ENCODE measurements around the gene ERBB2.
"Not testable (repeated sequence)": the region's sequence is repeated elsewhere in the genome, so short reads cannot be mapped to it uniquely, and the experiment has no call there.

The ERBB2 gene

DNA sequence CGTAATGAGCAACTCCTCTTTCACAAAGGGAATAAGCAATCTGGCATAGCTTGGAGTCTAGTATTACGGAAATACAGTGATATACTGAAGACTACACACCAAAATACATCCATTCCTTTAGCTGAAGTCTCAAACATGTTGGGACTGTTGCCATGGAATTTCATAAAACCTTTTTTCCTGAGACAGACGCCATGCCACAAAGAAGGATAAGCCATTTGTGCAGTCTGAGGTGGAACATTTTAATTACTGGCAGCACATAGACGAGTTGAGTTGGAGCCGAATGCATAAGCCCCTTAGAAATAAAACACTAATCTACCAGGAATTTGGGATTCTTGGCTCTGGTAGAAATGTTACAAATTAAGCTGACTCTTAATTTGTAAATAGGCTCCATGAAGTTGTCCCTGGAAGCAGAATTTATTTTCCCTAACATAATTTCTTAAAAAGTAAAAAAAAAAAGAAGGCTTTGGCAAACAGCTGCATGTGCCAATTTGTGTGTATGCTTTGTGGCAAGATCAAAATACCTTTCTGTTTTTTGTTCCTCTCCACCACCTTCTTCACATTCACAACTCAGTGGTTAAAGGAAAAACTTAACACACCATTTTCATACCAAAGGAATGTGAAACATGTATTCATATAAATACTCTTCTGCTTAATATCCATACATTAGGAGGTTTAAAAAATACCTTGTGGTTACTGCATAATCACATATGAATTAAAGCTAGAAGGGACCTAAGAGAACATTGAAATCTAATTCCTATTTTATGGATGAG is 63.4 kb downstream of the ERBB2 start:
- no peak for DNase-seq (ENCODE audit: low spot score)

DNA sequence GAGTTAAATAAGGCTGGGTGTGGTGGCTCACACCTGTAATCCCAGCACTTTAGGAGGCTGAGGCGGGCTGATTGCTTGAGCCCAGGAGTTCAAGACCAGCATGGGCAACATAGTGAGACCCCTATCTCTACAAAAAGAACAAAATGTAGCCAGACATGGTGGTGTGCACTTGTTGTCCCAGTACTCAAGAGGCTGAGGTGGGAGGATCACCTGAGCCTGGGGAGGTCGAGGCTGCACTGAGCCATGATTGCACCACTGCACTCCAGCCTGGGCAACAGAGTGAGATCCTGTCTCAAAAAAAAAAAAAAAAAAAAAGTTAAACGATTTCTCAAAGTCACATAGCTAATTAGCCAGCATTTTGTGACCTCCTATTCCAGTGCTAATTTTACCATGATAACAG is 64.3 kb downstream of the ERBB2 start:
- not testable (repeated sequence) for DNase-seq (ENCODE audit: low spot score)

DNA sequence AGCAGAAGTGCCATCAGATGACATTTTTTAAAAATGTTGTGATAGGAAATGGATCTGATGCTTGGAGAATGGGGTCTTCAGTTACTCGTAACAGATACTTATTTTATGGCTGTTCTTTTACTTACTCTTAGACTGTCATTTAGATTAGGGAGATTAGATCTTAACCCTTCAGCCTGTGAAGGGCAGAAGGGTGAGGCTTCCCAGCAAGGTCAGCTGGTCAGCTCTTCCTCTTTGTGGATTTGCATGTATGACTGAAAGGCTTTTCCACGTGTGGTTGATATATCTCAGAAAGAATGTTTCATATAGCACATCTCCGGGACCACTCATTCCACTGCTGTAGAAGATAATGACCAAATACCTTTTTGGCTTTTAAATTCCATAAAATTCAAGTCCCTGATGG is 65.3 kb downstream of the ERBB2 start:
- DNase-seq (ENCODE audit: low spot score), result no peak

DNA sequence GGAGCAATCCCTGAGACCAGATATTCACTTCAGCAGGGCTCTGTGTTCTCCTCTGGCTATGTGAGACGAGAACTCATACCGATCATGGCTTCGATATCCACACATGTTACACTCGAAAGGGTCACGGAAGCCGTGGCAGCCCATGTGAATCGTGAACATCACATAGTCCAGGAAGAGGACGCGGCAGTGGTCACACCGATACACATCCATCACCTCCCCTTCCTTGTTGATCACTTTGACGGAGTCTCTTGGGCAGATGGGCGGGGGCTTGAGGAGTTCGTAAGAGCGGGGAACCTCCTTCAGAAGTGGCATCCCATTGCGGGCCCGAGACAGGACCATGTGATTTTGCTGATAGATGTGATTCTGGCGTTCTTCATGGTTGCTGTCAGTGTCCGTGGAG is 65.9 kb downstream of the ERBB2 start:
- no peak for DNase-seq (ENCODE audit: low spot score)

DNA sequence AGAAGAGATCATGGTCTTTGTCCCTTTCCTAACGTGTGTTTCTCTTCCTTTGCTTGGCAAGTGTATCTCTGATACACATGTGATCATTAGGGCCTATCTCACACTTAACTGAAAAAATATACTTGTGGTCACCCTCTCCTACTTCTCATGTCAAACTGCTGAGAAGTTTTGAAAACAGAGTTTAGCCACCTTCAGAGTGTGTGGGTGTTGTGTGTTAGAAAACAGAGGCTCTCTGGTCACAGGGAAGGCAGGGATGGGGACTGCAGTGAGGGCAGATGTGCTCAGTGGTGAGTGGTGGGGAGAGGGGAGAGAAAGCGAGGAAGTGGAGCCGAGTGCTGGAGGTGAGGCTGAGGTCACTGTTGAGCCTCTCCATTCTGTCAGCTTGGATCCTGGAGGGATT is 67.3 kb downstream of the ERBB2 start:
- no peak for DNase-seq (ENCODE audit: low spot score)

DNA sequence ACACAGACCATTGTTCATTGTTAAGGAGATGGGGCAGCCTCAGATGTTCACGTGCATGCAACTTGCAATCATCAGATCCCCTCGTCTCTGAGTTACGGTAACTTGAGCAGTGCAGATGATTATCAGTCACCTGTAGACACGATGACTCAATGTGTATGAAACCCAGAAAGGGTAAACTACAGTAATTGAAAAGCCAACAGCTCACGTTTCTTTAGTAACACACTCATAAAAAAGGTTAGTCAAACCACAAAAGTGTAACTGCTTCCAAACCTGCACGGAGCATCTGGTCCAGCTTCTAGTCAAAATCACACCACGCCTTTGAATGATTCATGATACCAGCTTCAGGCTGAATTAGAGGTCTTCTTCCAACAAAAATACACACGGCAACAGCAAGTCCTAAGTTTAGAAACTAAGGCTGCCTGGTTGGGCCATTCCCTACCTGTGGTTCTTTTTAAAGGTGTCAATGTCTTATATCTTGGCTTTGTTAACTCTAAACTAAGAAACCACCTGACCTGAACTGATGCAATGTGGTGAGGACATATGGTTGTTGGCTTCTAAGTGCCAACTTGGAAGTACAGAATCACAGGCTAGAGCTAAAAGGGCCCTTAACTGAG is 70.2 kb downstream of the ERBB2 start:
- no peak for DNase-seq (ENCODE audit: low spot score)

DNA sequence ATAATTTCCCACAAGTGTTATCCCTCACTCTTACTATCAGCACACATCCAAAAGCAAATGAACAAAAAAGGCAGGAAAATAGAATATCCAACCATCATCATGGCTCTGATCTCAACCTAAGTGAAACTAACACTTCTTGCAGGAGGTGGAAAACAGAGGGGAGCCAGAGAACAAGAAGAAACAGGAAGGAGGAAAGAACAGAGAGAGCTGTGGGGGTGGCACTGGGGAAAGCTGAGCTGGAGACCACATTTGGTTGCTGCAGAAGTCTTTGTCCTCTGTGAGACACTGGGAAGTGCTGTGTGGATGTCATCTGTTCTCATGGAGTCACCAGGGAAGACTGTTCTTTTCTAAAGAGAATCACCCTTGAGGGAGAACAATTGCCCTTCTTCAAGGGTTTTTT is 72.6 kb downstream of the ERBB2 start:
- no peak for DNase-seq (ENCODE audit: low spot score)

DNA sequence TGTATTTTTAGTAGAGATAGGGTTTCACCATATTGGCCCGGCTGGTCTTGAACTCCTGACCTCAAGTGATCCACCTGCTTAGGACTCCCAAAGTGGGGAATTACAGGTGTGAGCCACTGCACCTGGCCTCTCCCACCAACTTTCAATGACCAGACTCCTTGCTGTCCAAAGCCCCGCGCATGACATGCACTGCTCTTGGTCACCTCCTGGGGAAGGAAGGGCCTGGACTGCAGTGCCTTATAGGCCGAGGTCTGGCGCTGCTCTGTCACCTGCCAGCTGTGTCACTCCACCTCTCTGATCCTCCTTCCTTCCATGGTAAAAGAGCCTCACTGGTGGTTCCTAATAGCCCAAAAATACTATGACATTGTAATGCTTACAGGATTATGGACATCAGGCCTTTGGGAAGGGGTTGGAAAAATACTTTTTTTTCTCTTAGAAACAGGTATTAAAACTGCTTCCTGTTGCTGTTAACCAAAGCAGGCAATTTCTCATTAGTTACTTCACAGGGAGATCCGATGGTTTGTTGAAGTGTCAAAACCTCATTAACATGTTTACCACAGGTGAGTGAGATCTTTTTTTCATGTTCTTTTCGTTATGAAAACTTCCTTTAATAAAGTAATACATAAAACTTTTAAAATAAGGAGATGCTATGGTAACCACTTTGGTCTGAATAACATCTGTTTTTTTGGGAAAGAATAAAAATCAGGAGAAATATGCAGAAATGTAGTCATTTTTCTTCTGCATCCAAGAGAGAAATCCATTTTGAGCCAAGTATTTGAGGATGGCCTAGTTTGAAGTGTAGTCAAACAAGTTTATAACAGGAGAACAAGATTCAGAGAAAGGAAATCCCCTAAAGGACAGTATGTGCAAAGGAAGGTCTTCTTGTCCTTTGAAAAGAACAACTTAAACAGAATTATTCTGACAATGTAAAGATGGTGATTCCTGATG is 73.4 kb downstream of the ERBB2 start:
- no peak for DNase-seq (ENCODE audit: low spot score)

DNA sequence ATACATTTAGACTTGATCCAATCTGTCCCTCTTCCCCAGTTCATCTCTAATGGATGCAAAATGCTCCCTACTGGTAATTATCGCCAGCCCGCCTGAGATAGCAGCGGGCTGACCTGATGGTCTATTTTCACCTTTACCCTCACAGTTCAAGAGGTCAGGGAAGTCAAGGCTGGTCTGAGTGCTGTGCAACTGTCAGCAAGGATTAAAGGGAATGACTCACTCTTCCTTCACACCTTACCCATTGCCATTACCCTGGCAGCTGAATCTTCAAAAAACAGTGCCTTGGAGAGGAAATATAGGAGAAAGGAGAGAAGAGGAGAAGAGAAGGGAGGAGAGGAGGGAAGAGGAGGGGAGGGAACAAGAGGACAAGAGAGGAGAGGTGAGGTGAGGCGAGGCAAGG is 74.2 kb downstream of the ERBB2 start:
- no peak for DNase-seq (ENCODE audit: low spot score)

DNA sequence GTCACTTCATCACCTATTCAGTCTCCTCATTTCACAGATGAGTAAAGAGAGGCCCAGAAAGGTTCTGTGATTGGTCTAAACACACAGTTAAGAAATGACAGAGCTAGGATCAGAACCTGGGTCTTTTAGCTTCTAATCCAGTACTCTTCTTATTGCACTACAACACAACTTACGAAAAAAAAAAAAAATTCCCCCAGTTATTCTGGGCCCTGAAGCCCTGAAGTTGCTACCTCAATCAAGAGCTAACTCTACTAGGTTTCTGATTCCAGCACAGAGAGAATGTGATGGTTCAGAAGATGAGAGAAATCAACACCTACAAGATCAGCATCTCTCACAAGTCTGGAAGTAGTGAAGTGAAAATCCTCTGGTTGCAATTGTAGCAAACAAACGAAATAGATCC is 75.2 kb downstream of the ERBB2 start:
- no peak for DNase-seq (ENCODE audit: low spot score)

DNA sequence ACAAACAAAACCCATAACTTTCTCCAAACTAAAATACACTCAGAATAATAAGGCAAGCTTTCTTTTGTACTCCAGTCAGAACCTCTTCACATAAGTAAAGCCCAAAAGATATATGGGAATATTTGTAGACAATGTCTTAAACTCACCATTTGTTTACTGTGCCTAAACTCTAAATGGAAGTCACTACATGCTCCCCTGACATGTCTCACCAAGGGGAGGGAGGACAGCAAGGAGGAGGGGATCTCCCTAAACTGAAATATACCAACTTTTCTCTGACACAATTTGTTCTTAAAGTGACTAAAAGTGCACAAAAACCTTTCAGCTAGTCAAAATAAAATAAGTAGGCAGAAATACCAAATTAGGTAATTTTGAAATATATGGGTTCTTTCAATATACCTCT is 76.4 kb downstream of the ERBB2 start:
- DNase-seq (ENCODE audit: low spot score), result no peak

DNA sequence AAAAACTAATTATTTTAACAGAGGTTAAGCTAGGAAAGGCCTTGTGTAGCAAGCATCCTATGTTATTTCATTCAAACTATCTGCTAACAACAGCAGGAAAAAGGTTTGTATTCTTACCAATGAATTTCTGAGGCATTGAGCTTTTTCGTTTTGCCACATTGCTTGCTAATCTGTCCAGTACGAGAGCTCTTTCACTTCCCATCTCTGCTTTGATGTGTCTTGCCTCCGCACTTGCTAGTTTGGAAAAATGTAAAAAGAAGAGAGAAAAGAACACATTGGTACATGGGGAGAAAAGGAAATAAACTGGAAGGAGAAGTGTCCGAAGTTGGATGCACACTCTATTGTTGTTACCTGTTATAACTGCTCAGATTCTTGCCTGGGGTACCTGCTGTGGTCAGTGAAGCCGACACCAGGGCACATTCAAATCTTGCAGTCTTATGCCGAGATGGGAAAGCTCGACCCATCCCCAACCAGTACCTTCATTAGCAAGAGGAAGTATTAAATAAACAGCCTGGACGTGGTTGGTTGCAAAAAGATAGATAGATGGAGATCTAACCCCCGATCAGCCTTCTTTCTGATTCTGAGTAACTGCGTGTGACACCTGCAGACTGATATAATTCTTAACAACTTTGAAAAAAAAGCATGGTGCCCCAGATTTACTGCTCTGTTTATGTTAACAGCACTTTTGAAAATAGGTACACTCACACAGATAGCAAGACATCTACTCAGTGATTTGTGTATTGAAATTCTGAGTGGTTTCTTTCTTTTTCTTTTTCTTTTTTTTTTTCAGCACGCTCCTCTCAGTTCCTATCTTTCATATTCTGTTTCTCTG is 77.9 kb downstream of the ERBB2 start:
- DNase-seq (ENCODE audit: low spot score), result no peak

Measured in hematopoietic multipotent progenitor cell treated with erythropoietin and hydrocortisone succinate and interleukin-3 and kit ligand, for 17 days (in vitro differentiated cells).